Eye (tissue), 1 donor: ENCODE measurements around the gene GPATCH11.

ENCODE experiments used
- DNase-seq: peaks from one replicate; pipeline ENCODE4 v3.0.0-alpha.2; 2015

GPATCH11 gene

GRCh38 chr2:37110306-37111212, 26.2 kb downstream of the GPATCH11 start:
- DNase-seq = no peak

- no peak for DNase-seq
Observed at GRCh38 chr2:37111958-37112357, 27.6 kb downstream of the GPATCH11 start.

GRCh38 chr2:37117566-37117965, 33.2 kb downstream of the GPATCH11 start:
- no peak for DNase-seq

GRCh38 chr2:37119157-37119556, 34.8 kb downstream of the GPATCH11 start:
- DNase-seq = no peak

GRCh38 chr2:37125416-37125815, 41.1 kb downstream of the GPATCH11 start:
- peak; percentile 13 for DNase-seq

- no peak for DNase-seq
Observed at GRCh38 chr2:37132914-37133313, 48.6 kb downstream of the GPATCH11 start.

- DNase-seq = no peak
Observed at GRCh38 chr2:37142546-37142945, 58.2 kb downstream of the GPATCH11 start.

GRCh38 chr2:37143974-37144373, 59.7 kb downstream of the GPATCH11 start:
- no peak for DNase-seq

GRCh38 chr2:37146062-37146461, 61.7 kb downstream of the GPATCH11 start:
- no peak for DNase-seq

- DNase-seq = no peak
Observed at GRCh38 chr2:37148325-37148724, 64.0 kb downstream of the GPATCH11 start.
